Measurements from ENCODE around the gene LPP. TPM values are rescaled to one million over a fixed set of nuclear protein-coding genes. Genes with fewer than 3 reads are reported as not detected.
A peak's percentile ranks its signal among the peaks of the same experiment; 100 is the strongest.

Gene LPP
- total RNA-seq, 4 donors from 2014 or later = 207 to 592 (median 406) TPM

DNA sequence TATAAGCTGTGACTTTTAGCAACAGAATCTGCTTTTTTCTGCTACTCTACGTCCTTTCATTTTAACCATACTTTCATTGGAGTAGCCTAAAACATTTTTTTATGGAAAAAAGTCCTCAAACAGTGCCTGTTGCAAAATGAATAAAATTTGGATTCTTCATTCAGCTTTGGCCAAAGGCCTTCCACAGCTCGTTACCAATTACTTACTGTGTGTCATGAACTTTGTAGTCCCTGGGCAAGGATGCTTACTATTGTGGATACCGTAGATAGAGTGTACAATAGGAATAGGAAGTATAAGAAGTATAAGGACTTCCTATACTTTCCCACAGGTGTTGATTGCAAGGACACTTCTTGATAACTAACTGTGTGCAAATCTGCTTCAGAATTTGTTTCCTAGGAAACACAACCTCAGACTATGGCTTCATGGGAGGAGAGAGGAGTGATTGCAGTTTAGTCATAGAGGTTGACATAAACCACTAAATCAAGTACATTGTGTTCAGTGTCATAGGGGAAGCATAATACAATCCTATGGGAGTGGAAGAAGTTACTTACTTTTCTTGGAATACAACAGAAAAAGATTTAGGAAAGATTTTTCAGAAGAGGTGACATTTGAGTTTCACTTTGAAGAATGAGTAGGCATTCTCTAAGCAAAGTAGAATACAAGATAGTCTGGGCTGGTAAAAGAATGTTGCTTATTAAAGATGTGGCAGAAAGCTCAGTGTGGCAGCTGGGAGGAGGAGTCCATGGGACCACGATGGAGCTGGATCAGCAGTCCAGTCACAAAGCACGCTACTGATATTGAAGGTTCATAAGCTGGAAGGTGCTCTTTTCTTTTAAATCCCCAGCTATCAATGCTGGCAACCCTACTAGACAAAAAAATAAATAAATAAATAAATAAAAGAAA lies 708.1 kb downstream of the LPP start:
- 86 to 87% methylated on average over 5 of the region's 5 CpGs for WGBS, 2 donors (ENCODE audit: low coverage in 1 of 2)
- Histone ChIP-seq H3K27me3 (no peaks in the 10 kb centered on the region), H3K9me3 (no peaks in the 10 kb centered on the region), H3K4me3 (no peak overlapping the region), H3K36me3 (no peaks in the 10 kb centered on the region), H3K27ac (peak overlapping the region in 2 of 4 donors; percentile 16 to 39), H3K4me1 (peaks cover 0 to 16% (median 8%) of the 10 kb centered on the region in 4 donors)
- TF ChIP-seq POLR2A (IDR thresholded peaks at IDR 0.05) (no peak), POLR2AphosphoS5 (IDR thresholded peaks at IDR 0.05) (no peak), EP300 (IDR thresholded peaks at IDR 0.05; ENCODE audit: low read depth) (no peak)
- TF ChIP-seq, protein P1, sequence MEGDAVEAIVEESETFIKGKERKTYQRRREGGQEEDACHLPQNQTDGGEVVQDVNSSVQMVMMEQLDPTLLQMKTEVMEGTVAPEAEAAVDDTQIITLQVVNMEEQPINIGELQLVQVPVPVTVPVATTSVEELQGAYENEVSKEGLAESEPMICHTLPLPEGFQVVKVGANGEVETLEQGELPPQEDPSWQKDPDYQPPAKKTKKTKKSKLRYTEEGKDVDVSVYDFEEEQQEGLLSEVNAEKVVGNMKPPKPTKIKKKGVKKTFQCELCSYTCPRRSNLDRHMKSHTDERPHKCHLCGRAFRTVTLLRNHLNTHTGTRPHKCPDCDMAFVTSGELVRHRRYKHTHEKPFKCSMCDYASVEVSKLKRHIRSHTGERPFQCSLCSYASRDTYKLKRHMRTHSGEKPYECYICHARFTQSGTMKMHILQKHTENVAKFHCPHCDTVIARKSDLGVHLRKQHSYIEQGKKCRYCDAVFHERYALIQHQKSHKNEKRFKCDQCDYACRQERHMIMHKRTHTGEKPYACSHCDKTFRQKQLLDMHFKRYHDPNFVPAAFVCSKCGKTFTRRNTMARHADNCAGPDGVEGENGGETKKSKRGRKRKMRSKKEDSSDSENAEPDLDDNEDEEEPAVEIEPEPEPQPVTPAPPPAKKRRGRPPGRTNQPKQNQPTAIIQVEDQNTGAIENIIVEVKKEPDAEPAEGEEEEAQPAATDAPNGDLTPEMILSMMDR (IDR thresholded peaks at IDR 0.05) = no peak
- intact Hi-C loops (cut with DNase I; ENCODE audit: low total_unique reads) (no loop called here), in situ Hi-C loops (cut with MboI; ENCODE audit: low pct_ligation_motif_present in 1 of 4, low pct_unique_long_range_greater_than_20kb in 1 of 4, low sequenced_read_pairs in 3 of 4) (no loop called here)
- DNase-seq = no peak

DNA sequence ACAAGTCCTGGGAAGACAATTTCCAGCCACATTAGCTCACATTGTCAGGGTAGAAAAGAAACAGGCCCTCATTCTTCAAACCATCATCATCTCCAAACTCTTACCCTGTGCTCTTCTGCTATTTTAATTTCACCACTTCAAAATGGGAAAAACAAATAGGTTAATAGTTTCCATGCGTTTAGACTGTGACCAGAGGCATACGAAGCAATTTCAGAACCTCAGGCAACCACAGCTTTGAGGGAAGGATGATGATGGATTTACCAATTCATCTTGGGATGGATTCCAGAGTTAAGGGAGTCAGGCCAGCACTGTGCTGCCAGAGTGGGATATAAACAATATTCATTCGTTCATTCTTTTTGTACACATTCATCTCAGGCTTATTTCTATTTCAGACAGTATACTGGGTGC lies 710.0 kb downstream of the LPP start:
- intact Hi-C loops (cut with DNase I; ENCODE audit: low total_unique reads) = no loop called here
- DNase-seq = no peak
- in situ Hi-C loops (cut with MboI; ENCODE audit: low pct_ligation_motif_present in 1 of 4, low pct_unique_long_range_greater_than_20kb in 1 of 4, low sequenced_read_pairs in 3 of 4) = no loop called here
- peaks cover 5 to 16% (median 8%) of the 10 kb centered on the region in 4 donors for H3K4me1 ChIP-seq
- no peaks in the 10 kb centered on the region for H3K36me3 ChIP-seq
- no peak overlapping the region for H3K4me3 ChIP-seq
- no peaks in the 10 kb centered on the region for H3K27me3 ChIP-seq
- WGBS, 2 donors (ENCODE audit: low coverage in 1 of 2) = 56 to 80% methylated on average over 3 of the region's 3 CpGs
- H3K9me3 ChIP-seq = no peaks in the 10 kb centered on the region
- H3K27ac ChIP-seq = peak overlapping the region in 3 of 4 donors; percentile 17 to 50 (median 30)
- TF ChIP-seq POLR2AphosphoS5 (IDR thresholded peaks at IDR 0.05) = peak in 1 of 3 donors; percentile 32
- TF ChIP-seq EP300 (IDR thresholded peaks at IDR 0.05; ENCODE audit: low read depth) = no peak
- TF ChIP-seq POLR2A (IDR thresholded peaks at IDR 0.05) = no peak

DNA sequence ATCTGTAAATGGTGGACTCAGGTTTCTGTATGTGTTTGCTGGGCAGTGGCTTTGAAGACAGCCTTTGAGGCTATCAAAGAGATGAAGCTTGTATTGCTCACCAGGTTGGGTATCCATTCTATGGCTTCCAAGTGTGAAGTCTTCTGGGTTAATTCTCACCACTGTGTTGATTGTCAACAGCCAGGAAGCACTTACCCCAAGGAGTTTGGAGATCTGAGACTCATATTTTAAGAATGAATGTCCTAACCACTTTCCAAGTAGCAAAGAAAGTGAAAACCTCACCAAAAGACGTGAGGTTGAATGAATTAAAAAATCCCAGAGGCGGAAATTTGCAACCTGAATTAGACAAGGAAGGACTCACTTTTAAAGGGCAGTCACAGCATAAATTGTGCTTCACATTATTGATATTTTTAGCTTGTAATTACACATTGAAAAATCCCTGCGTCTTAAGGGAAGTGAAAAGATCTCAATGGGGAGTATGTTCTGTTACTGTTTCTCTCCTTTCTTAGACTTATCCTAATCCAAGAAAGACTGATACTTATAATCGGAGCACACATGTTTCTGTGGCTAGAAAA lies 713.8 kb downstream of the LPP start:
- intact Hi-C loops (cut with DNase I; ENCODE audit: low total_unique reads) (no loop called here), in situ Hi-C loops (cut with MboI; ENCODE audit: low pct_ligation_motif_present in 1 of 4, low pct_unique_long_range_greater_than_20kb in 1 of 4, low sequenced_read_pairs in 3 of 4) (no loop called here)
- no peak for DNase-seq
- Histone ChIP-seq H3K4me1 (peaks cover 0 to 10% (median 7%) of the 10 kb centered on the region in 4 donors), H3K27ac (no peak overlapping the region), H3K9me3 (no peaks in the 10 kb centered on the region), H3K4me3 (no peak overlapping the region), H3K36me3 (peaks cover 0 to 7% (median 0%) of the 10 kb centered on the region in 4 donors), H3K27me3 (no peaks in the 10 kb centered on the region)
- TF ChIP-seq POLR2AphosphoS5 (IDR thresholded peaks at IDR 0.05) (no peak), EP300 (IDR thresholded peaks at IDR 0.05; ENCODE audit: low read depth) (no peak), POLR2A (IDR thresholded peaks at IDR 0.05) (no peak)
- TF ChIP-seq, protein P1 (IDR thresholded peaks at IDR 0.05) = no peak
- 84 to 95% methylated on average over 4 of the region's 4 CpGs for WGBS, 2 donors (ENCODE audit: low coverage in 1 of 2)

DNA sequence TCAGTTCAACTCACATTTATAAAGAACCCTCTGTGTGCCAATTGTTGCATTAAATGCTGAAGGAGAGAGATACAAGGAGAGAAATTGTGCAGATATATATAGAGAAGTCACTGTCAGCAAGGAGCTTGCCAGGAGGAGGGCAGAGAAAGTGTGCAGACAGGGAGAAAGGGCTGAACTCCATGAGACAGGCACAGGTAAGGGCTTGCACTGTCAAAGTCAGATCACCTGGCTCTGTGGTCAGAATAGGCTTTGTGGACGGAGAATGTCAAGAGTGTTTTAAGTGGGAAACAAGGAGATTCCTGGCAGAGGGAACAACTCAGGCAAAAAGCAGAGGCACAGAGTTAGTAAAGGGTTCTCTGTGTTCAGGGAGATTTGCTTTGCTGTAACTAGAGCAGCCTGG lies 714.8 kb downstream of the LPP start:
- Histone ChIP-seq H3K4me3 (no peak overlapping the region), H3K9me3 (no peaks in the 10 kb centered on the region), H3K4me1 (peaks cover 0 to 5% (median 3%) of the 10 kb centered on the region in 4 donors), H3K36me3 (peaks cover 0 to 8% (median under 1%) of the 10 kb centered on the region in 4 donors), H3K27me3 (no peaks in the 10 kb centered on the region), H3K27ac (no peak overlapping the region)
- DNase-seq = no peak
- 94 to 100% methylated on average over 1 of the region's 1 CpG for WGBS, 2 donors (ENCODE audit: low coverage in 1 of 2)
- in situ Hi-C loops (cut with MboI; ENCODE audit: low pct_ligation_motif_present in 1 of 4, low pct_unique_long_range_greater_than_20kb in 1 of 4, low sequenced_read_pairs in 3 of 4) = no loop called here
- intact Hi-C loops (cut with DNase I; ENCODE audit: low total_unique reads) = no loop called here
- TF ChIP-seq POLR2A (IDR thresholded peaks at IDR 0.05) (no peak), POLR2AphosphoS5 (IDR thresholded peaks at IDR 0.05) (no peak), EP300 (IDR thresholded peaks at IDR 0.05; ENCODE audit: low read depth) (no peak)
- TF ChIP-seq, protein P1 (IDR thresholded peaks at IDR 0.05) = no peak
